K562 (cell line): ENCODE results near the gene DHRS4L2. TPM values are rescaled to one million over a fixed set of nuclear protein-coding genes. Genes with fewer than 3 reads are reported as not detected.

Experiments
- E2F6 ChIP-seq, 2 experiments: IDR thresholded peaks; 2 replicates each; pipeline ENCODE4 v1.6.1; 2011; ENCODE audit warnings: borderline replicate concordance in 1 of 2, control low read depth in 1 of 2, low read depth in 1 of 2, low read length in 1 of 2, mild to moderate bottlenecking in 1 of 2, mixed read lengths in 1 of 2, moderate library complexity in 1 of 2; ENCODE audit not compliant: insufficient read depth in 1 of 2, insufficient read length in 1 of 2, poor library complexity in 1 of 2, severe bottlenecking in 1 of 2; ENCODE audit errors: extremely low read depth in 1 of 2
- EHMT2 ChIP-seq: fragments of 450-650 bp; IDR thresholded peaks from 2 replicates; pipeline ENCODE4 v1.6.1; 2018; ENCODE audit warnings: antibody characterized with exemption
- ETV1 ChIP-seq: fragments of 450-650 bp; conservative IDR thresholded peaks from 2 replicates; pipeline ENCODE4 v1.6.1; 2016; ENCODE audit warnings: missing genetic modification characterization, control low read depth, low read depth, missing compliant biosample characterization
- ETV5 ChIP-seq: sonication (generic); formaldehyde crosslinking; IDR thresholded peaks from 2 replicates; pipeline ENCODE4 v1.4.0; 2020; ENCODE audit warnings: low read depth, mild to moderate bottlenecking, missing genetic modification reagents
- FUS ChIP-seq: fragments of 200-400 bp; formaldehyde crosslinking; optimal IDR thresholded peaks from 2 replicates; pipeline ENCODE3; 2017; ENCODE audit warnings: low read depth, low read length
- KDM2B ChIP-seq: fragments of 250-450 bp; sonication (Bioruptor Pico); IDR thresholded peaks from 2 replicates; pipeline ENCODE4 v1.8.0; 2021; ENCODE audit warnings: mild to moderate bottlenecking, moderate library complexity
- MIER1 ChIP-seq: fragments of 450-650 bp; IDR thresholded peaks from 2 replicates; pipeline ENCODE4 v1.6.1; 2016; ENCODE audit warnings: antibody characterized with exemption, mild to moderate bottlenecking, low read depth
- NFE2 ChIP-seq: IDR thresholded peaks from 2 replicates; pipeline ENCODE4 v1.6.1; 2014; ENCODE audit warnings: antibody characterized with exemption, low read depth
- NRF1 ChIP-seq, 2 experiments: fragments of 450-650 bp; IDR thresholded peaks in 1 of 2; conservative IDR thresholded peaks in 1 of 2; 2 replicates each; pipeline ENCODE4 v1.6.1; 2014; ENCODE audit warnings: mild to moderate bottlenecking in 2 of 2
- PCBP1 ChIP-seq: fragments of 200-400 bp; formaldehyde crosslinking; IDR thresholded peaks from 2 replicates; pipeline ENCODE4 v1.6.1; 2018; ENCODE audit warnings: mild to moderate bottlenecking, low read depth, low read length; ENCODE audit not compliant: poor library complexity, severe bottlenecking
- RB1 ChIP-seq: fragments of 450-650 bp; IDR thresholded peaks from 2 replicates; pipeline ENCODE4 v1.6.1; 2017; ENCODE audit warnings: low read depth, mild to moderate bottlenecking
- REST ChIP-seq, 2 experiments: fragments of 450-650 bp; formaldehyde crosslinking in 1 of 2; IDR thresholded peaks; 2 replicates each; pipeline versions ENCODE4 v1.4.0 to v1.6.1; 2014 to 2020; ENCODE audit warnings: mild to moderate bottlenecking in 2 of 2, borderline replicate concordance in 1 of 2, low read depth in 1 of 2
- SAFB ChIP-seq: fragments of 200-400 bp; formaldehyde crosslinking; IDR thresholded peaks from 2 replicates; pipeline ENCODE4 v1.6.1; 2017; ENCODE audit warnings: low read depth, low read length, borderline replicate concordance
- VEZF1 ChIP-seq: fragments of 200-800 bp; sonication (Bioruptor generic); IDR thresholded peaks from 2 replicates; pipeline ENCODE4 v1.6.1; 2017; ENCODE audit warnings: missing genetic modification characterization, missing compliant biosample characterization
- ZBTB7A ChIP-seq: IDR thresholded peaks from 2 replicates; pipeline ENCODE4 v1.6.1; 2011; ENCODE audit warnings: low read depth, mild to moderate bottlenecking, low read length, moderate library complexity, borderline replicate concordance; ENCODE audit not compliant: control insufficient read depth
- polyA plus RNA-seq, 8 experiments: library from polyadenylated mRNA; depleted of rRNA in 4 of 8; stranded (reverse) in 5 of 8; unstranded in 3 of 8; fragments of >200 nt; fragmentation: Nextera tagmentation in 2 of 8; fragmentation: Illumina TruSeq in 1 of 8; extraction: Ambion mirVana in 2 of 8; extraction: Trizol in 1 of 8; gene quantifications; 2 replicates each; pipeline versions ENCODE4 v1.2.1 to v1.2.3, GENCODE V29; 2011 to 2014; ENCODE audit warnings: inconsistent platforms in 1 of 8, missing spikeins in 1 of 8
- total RNA-seq, 7 experiments: library from RNA; depleted of rRNA in 6 of 7; stranded (reverse); fragments of >200 nt in 6 of 7; fragmentation: Illumina TruSeq in 2 of 7; extraction: Trizol in 2 of 7; gene quantifications; 2 replicates each; pipeline versions ENCODE4 v1.2.1 to v1.2.3, GENCODE V29; 2011 to 2021; ENCODE audit warnings: low replicate concordance in 1 of 7

DHRS4L2 gene
- total and polyA plus RNA-seq, 9 of the 15 experiments (the other 6 are each of a cell fraction or from before 2014, with no cell fraction given) = 2.3 to 13.7 (median 8.1) TPM

GRCh38 chr14:24051789-24052655 lies 63.3 kb downstream of the DHRS4L2 start, which contains the start of gene CARMIL3 (continued):
- TF ChIP-seq REST (IDR thresholded peaks at IDR 0.05; ENCODE audit: borderline replicate concordance) (peak; percentile 97), REST (CRISPR knock-in tag; IDR thresholded peaks at IDR 0.05; ENCODE audit: low read depth) (peak; percentile 95), ETV5 (CRISPR knock-in tag) (0 out of 2 replicates have a peak, but pooled peaks have one; percentile 37), RB1 (peak; percentile 64; the same call in 1 of the 2 replicates), EHMT2 (peak; percentile 89), VEZF1 (CRISPR knock-in tag) (peak; percentile 79), SAFB (peak; percentile 88), NFE2 (no peak), ETV1 (tag) (0 out of 2 replicates have a peak, but pooled peaks have one; percentile 62), NRF1 (conservative IDR thresholded peaks at IDR 0.05 in 1 of 2, IDR thresholded peaks at IDR 0.05 in 1 of 2) (peak; percentile 88 to 89), E2F6 (IDR thresholded peaks at IDR 0.05; ENCODE audit: borderline replicate concordance in 1 of 2, extremely low read depth in 1 of 2, insufficient read depth in 1 of 2, insufficient read length in 1 of 2, low read depth in 1 of 2, low read length in 1 of 2, poor library complexity in 1 of 2, severe bottlenecking in 1 of 2) (peak in 1 of 2 experiments; percentile 70), KDM2B (CRISPR knock-in tag) (0 out of 2 replicates have a peak, but pooled peaks have one; percentile 55), MIER1 (peak; percentile 88), FUS (no peak), PCBP1 (peak; percentile 47), ZBTB7A (no peak)
